Loucy (cell line): Measurements from ENCODE around the gene LDLRAD4.

Experiments used
- H2AFZ ChIP-seq: fragments of 200-600 bp; sonication (generic); 2 replicates; pipeline ENCODE4 v1.6.0; 2016; ENCODE audit warnings: antibody characterized with exemption, mild to moderate bottlenecking, low read length, moderate library complexity
- H3F3A ChIP-seq: fragments of 200-600 bp; 2 replicates; pipeline ENCODE4 v1.6.0; 2016; ENCODE audit warnings: antibody characterized with exemption, low read depth, mild to moderate bottlenecking
- H3K27me3 ChIP-seq: fragments of 200-600 bp; sonication (generic); 2 replicates; pipeline ENCODE4 v1.6.1; 2014; ENCODE audit warnings: low read length, mild to moderate bottlenecking; ENCODE audit not compliant: insufficient read depth, poor library complexity, severe bottlenecking
- H3K36me3 ChIP-seq: fragments of 200-600 bp; sonication (generic); 2 replicates; pipeline ENCODE4 v1.6.1; 2016; ENCODE audit warnings: low read length; ENCODE audit not compliant: insufficient read depth
- H3K4me1 ChIP-seq: fragments of 200-600 bp; sonication (generic); 2 replicates; pipeline ENCODE4 v1.5.1; 2014; ENCODE audit warnings: low read length, mild to moderate bottlenecking; ENCODE audit not compliant: insufficient read depth, poor library complexity, severe bottlenecking
- H3K4me2 ChIP-seq: fragments of 200-600 bp; sonication (generic); 2 replicates; pipeline ENCODE4 v1.6.0; 2014; ENCODE audit warnings: antibody characterized with exemption, low read length, low read depth, mild to moderate bottlenecking; ENCODE audit not compliant: poor library complexity, severe bottlenecking
- H3K4me3 ChIP-seq: fragments of 200-600 bp; sonication (generic); 2 replicates; pipeline ENCODE4 v1.5.1; 2014; ENCODE audit warnings: low read length, mild to moderate bottlenecking, mixed read lengths; ENCODE audit not compliant: poor library complexity, severe bottlenecking
- H3K79me2 ChIP-seq: fragments of 200-600 bp; sonication (generic); 2 replicates; pipeline ENCODE4 v1.6.1; 2014; ENCODE audit warnings: low read length; ENCODE audit not compliant: insufficient read depth
- H3K9ac ChIP-seq: fragments of 200-600 bp; sonication (generic); 2 replicates; pipeline ENCODE4 v1.6.0; 2014; ENCODE audit warnings: mild to moderate bottlenecking, low read depth, low read length, moderate library complexity; ENCODE audit not compliant: poor library complexity, severe bottlenecking
- H3K9me2 ChIP-seq: fragments of 200-600 bp; sonication (generic); replicated peaks from 2 replicates; pipeline ENCODE4 v1.6.1; 2016; ENCODE audit warnings: low read depth, low read length, mixed read lengths
- H3K9me3 ChIP-seq: fragments of 200-600 bp; sonication (generic); 2 replicates; pipeline ENCODE4 v1.6.1; 2014; ENCODE audit warnings: mild to moderate bottlenecking, antibody characterized with exemption, low read length, low read depth; ENCODE audit not compliant: insufficient read depth
- H4K20me1 ChIP-seq: fragments of 200-600 bp; sonication (generic); 2 replicates; pipeline ENCODE4 v1.6.0; 2014; ENCODE audit warnings: antibody characterized with exemption, low read length, mild to moderate bottlenecking; ENCODE audit not compliant: insufficient read depth, poor library complexity, severe bottlenecking
- EZH2phosphoT487 ChIP-seq: fragments of 200-600 bp; IDR thresholded peaks from 2 replicates; pipeline ENCODE4 v1.6.1; 2018; ENCODE audit warnings: antibody characterized with exemption, mild to moderate bottlenecking, moderate library complexity, borderline replicate concordance
- TF ChIP-seq, protein P1 (sequence below): fragments of 200-600 bp; sonication (generic); conservative IDR thresholded peaks from 2 replicates; pipeline ENCODE4 v1.5.1; 2014; ENCODE audit warnings: mild to moderate bottlenecking, antibody characterized with exemption, low read length

The LDLRAD4 gene

GRCh38 chr18:13225261-13225660 is 6.7 kb downstream of the LDLRAD4 start:
- no peak for TF ChIP-seq EZH2phosphoT487
- TF ChIP-seq, protein P1, sequence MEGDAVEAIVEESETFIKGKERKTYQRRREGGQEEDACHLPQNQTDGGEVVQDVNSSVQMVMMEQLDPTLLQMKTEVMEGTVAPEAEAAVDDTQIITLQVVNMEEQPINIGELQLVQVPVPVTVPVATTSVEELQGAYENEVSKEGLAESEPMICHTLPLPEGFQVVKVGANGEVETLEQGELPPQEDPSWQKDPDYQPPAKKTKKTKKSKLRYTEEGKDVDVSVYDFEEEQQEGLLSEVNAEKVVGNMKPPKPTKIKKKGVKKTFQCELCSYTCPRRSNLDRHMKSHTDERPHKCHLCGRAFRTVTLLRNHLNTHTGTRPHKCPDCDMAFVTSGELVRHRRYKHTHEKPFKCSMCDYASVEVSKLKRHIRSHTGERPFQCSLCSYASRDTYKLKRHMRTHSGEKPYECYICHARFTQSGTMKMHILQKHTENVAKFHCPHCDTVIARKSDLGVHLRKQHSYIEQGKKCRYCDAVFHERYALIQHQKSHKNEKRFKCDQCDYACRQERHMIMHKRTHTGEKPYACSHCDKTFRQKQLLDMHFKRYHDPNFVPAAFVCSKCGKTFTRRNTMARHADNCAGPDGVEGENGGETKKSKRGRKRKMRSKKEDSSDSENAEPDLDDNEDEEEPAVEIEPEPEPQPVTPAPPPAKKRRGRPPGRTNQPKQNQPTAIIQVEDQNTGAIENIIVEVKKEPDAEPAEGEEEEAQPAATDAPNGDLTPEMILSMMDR: no peak
- peaks cover 45% of the 10 kb centered on the region for H3K4me1 ChIP-seq
- H3K9me3 ChIP-seq: no peaks in the 10 kb centered on the region
- H3K4me2 ChIP-seq: no peak overlapping the region
- H3K4me3 ChIP-seq: no peak overlapping the region
- H3K9me2 ChIP-seq: no peaks in the 10 kb centered on the region
- H3K27me3 ChIP-seq: no peaks in the 10 kb centered on the region
- H2AFZ ChIP-seq: no peak overlapping the region
- peaks cover 68% of the 10 kb centered on the region for H3K79me2 ChIP-seq
- no peaks in the 10 kb centered on the region for H4K20me1 ChIP-seq
- H3F3A ChIP-seq: no peaks in the 10 kb centered on the region
- no peak overlapping the region for H3K9ac ChIP-seq
- no peaks in the 10 kb centered on the region for H3K36me3 ChIP-seq

DNA sequence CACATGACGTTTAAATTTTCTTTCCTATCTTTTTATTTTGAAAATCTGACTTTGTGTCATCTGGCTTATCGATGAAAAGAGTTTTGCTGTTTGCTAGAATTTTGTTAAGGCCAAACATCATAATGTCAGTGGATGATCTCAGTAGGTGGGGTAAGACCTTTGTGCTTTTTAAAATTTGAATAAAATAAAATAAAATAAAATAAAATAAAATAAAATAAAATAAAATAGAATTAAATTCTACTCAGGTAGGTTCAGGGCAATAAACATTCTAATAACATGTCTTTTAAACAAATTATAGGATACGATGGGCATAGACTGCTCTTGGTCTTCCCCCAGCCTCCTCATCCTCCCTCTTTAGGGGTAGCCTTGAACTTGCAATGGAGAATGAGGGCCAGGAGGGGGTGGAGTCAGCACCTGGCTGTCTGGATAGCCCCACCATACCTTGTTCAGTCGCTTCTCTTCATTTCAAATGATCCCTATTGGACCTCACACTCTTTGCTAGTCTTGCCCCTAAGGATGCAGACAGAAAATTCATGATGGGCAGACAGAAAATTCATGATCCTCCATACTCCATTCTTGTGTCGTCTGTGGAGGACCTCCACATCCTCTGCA is 8.1 kb downstream of the LDLRAD4 start:
- Histone ChIP-seq H3K4me3 (no peak overlapping the region), H3K9me3 (no peaks in the 10 kb centered on the region), H3K79me2 (peaks cover 62% of the 10 kb centered on the region), H3K36me3 (no peaks in the 10 kb centered on the region), H4K20me1 (no peaks in the 10 kb centered on the region), H3F3A (no peaks in the 10 kb centered on the region), H3K4me1 (peaks cover 31% of the 10 kb centered on the region), H3K9me2 (no peaks in the 10 kb centered on the region), H2AFZ (no peak overlapping the region), H3K4me2 (no peak overlapping the region), H3K27me3 (no peaks in the 10 kb centered on the region), H3K9ac (no peak overlapping the region)
- TF ChIP-seq, protein P1: no peak
- no peak for TF ChIP-seq EZH2phosphoT487

GRCh38 chr18:13227910-13228309 is 9.3 kb downstream of the LDLRAD4 start:
- no peak overlapping the region for H3K4me3 ChIP-seq
- no peaks in the 10 kb centered on the region for H3K9me2 ChIP-seq
- no peaks in the 10 kb centered on the region for H3K27me3 ChIP-seq
- no peaks in the 10 kb centered on the region for H3K9me3 ChIP-seq
- H4K20me1 ChIP-seq: no peaks in the 10 kb centered on the region
- no peaks in the 10 kb centered on the region for H3F3A ChIP-seq
- peaks cover 19% of the 10 kb centered on the region for H3K4me1 ChIP-seq
- H3K4me2 ChIP-seq: no peak overlapping the region
- no peak overlapping the region for H3K9ac ChIP-seq
- no peaks in the 10 kb centered on the region for H3K36me3 ChIP-seq
- H2AFZ ChIP-seq: no peak overlapping the region
- no peak for TF ChIP-seq EZH2phosphoT487
- TF ChIP-seq, protein P1: no peak
- H3K79me2 ChIP-seq: peaks cover 64% of the 10 kb centered on the region
